HCT116 (cell line): Measurements from ENCODE around the gene PTPN4. TPM values are rescaled to one million over a fixed set of nuclear protein-coding genes. Genes with fewer than 3 reads are reported as not detected.
"Not testable (repeated sequence)": the region's sequence is repeated elsewhere in the genome, so short reads cannot be mapped to it uniquely, and the experiment has no call there.

Experiments
- ATAC-seq: fragments of 200-7000 bp; cut with Tn5 transposase; 2 replicates; pipeline ENCODE4 v1.9.1; 2020; ENCODE audit warnings: mild to moderate bottlenecking, moderate library complexity
- BruUV-seq: library from RNA; stranded (reverse); fragments of 400-500 nt; replicated peaks from 2 replicates; lab custom pipeline; 2021; lab: Mats Ljungman, UMichigan
- CTCF ChIA-PET: fragments of 300-600 bp; sonication (Branson Sonifier 250); formaldehyde crosslinking; loops from one replicate; lab custom pipeline; 2021; ENCODE audit warnings: antibody characterized with exemption; lab: Charles Lee
- POLR2A ChIA-PET: fragments of 300-600, 350-600 bp; sonication (Branson Sonifier 250); formaldehyde crosslinking; loops from one replicate; lab custom pipeline; 2021; ENCODE audit warnings: antibody characterized with exemption; lab: Charles Lee
- RAD21 ChIA-PET, 2 experiments: fragments of 300-600 bp; sonication (Branson Sonifier 250); formaldehyde crosslinking; loops; one replicate each; lab custom pipeline; 2023; ENCODE audit warnings: low total read pairs in 2 of 2; ENCODE audit not compliant: uncharacterized antibody in 2 of 2, unreplicated experiment in 2 of 2, low non-redundant PET in 1 of 2; lab: Charles Lee
- DNase-seq: peaks from one replicate; pipeline ENCODE4 v3.0.0-alpha.2; 2010; ENCODE audit warnings: low read depth, low spot score
- H2AFZ ChIP-seq: fragments of 200-600 bp; shearing (Covaris generic), sonication (generic); 2 replicates; pipeline ENCODE4 v1.6.1; 2017; ENCODE audit warnings: low read depth, mixed run types, mixed read lengths, antibody characterized with exemption, low read length; ENCODE audit not compliant: poor library complexity, severe bottlenecking
- H3K27ac ChIP-seq: 2 replicates; pipeline ENCODE4 v1.5.1; 2012; ENCODE audit warnings: low read depth, low read length
- H3K27me3 ChIP-seq: fragments of 200-600 bp; sonication (generic); 2 replicates; pipeline ENCODE4 v1.6.1; 2016; ENCODE audit warnings: mixed run types, low read length, mixed read lengths; ENCODE audit not compliant: insufficient read depth
- H3K36me3 ChIP-seq, 2 experiments: fragments of 200-500 bp in 1 of 2; fragments of 200-600 bp in 1 of 2; sonication (Bioruptor generic) in 1 of 2; sonication (generic) in 1 of 2; 2 replicates each; pipeline versions ENCODE4 v1.5.1 to v1.6.1; 2014 to 2016; ENCODE audit warnings: low read length in 2 of 2, inconsistent platforms in 1 of 2, mixed read lengths in 1 of 2, mixed run types in 1 of 2; ENCODE audit not compliant: insufficient read depth in 2 of 2, control insufficient read depth in 1 of 2
- H3K4me1 ChIP-seq, 2 experiments: fragments of 200-600 bp in 1 of 2; sonication (generic) in 1 of 2; 2 replicates each; pipeline versions ENCODE4 v1.5.1 to v1.6.1; 2012 to 2017; ENCODE audit warnings: low read length in 2 of 2, inconsistent platforms in 1 of 2, mild to moderate bottlenecking in 1 of 2, mixed read lengths in 1 of 2, mixed run types in 1 of 2, moderate library complexity in 1 of 2; ENCODE audit not compliant: insufficient read depth in 2 of 2, control insufficient read depth in 1 of 2
- H3K4me2 ChIP-seq: fragments of 200-600 bp; sonication (generic); 2 replicates; pipeline ENCODE4 v1.6.1; 2017; ENCODE audit warnings: mixed run types, low read length, mixed read lengths
- H3K4me3 ChIP-seq, 2 experiments: fragments of 200-600 bp in 1 of 2; sonication (generic) in 1 of 2; replicated peaks in 1 of 2; 2 replicates each; pipeline ENCODE4 v1.5.1; 2011 to 2016; ENCODE audit warnings: low read length in 2 of 2, control low read depth in 1 of 2, low read depth in 1 of 2, mild to moderate bottlenecking in 1 of 2, mixed read lengths in 1 of 2, mixed run types in 1 of 2
- H3K79me2 ChIP-seq: fragments of 200-600 bp; sonication (generic); 2 replicates; pipeline ENCODE4 v1.6.1; 2017; ENCODE audit warnings: mild to moderate bottlenecking, mixed run types, low read length, moderate library complexity, mixed read lengths; ENCODE audit not compliant: insufficient read depth
- H3K9ac ChIP-seq: fragments of 200-600 bp; sonication (generic); 2 replicates; pipeline ENCODE4 v1.6.1; 2016; ENCODE audit warnings: low read length, mixed read lengths
- H3K9me2 ChIP-seq: fragments of 200-600 bp; sonication (generic), shearing (Covaris generic); 2 replicates; pipeline ENCODE4 v1.6.1; 2017; ENCODE audit warnings: mixed run types, mild to moderate bottlenecking, moderate library complexity; ENCODE audit not compliant: insufficient read depth
- H3K9me3 ChIP-seq, 2 experiments: fragments of 200-500 bp in 1 of 2; fragments of 200-600 bp in 1 of 2; sonication (Bioruptor generic) in 1 of 2; sonication (generic) in 1 of 2; 2 replicates each; pipeline ENCODE4 v1.6.1; 2014 to 2017; ENCODE audit warnings: low read length in 2 of 2, mixed read lengths in 2 of 2, inconsistent platforms in 1 of 2, low read depth in 1 of 2, mild to moderate bottlenecking in 1 of 2, mixed run types in 1 of 2, moderate library complexity in 1 of 2; ENCODE audit not compliant: control insufficient read depth in 1 of 2, insufficient read depth in 1 of 2
- H4K20me1 ChIP-seq: fragments of 200-600 bp; sonication (generic), shearing (Covaris generic); 2 replicates; pipeline ENCODE4 v1.6.1; 2017; ENCODE audit warnings: mixed run types, mild to moderate bottlenecking, moderate library complexity; ENCODE audit not compliant: insufficient read depth
- CBX3 ChIP-seq: IDR thresholded peaks from 2 replicates; pipeline ENCODE4 v1.6.1; 2012; ENCODE audit warnings: low read depth
- ELF1 ChIP-seq: IDR thresholded peaks from 2 replicates; pipeline ENCODE4 v1.6.1; 2012; ENCODE audit warnings: low read depth, borderline replicate concordance
- EZH2 ChIP-seq: fragments of 200-600 bp; sonication (generic); IDR thresholded peaks from 2 replicates; pipeline ENCODE4 v1.6.1; 2017; ENCODE audit warnings: antibody characterized with exemption, mixed run types
- EZH2phosphoT487 ChIP-seq: fragments of 200-600 bp; IDR thresholded peaks from 2 replicates; pipeline ENCODE4 v1.6.1; 2018; ENCODE audit warnings: antibody characterized with exemption, borderline replicate concordance
- SIN3A ChIP-seq: IDR thresholded peaks from 2 replicates; pipeline ENCODE4 v1.6.1; 2012; ENCODE audit warnings: low read depth
- TCF7L2 ChIP-seq: IDR thresholded peaks from 2 replicates; pipeline ENCODE4 v1.7.0; 2011; ENCODE audit warnings: borderline replicate concordance, inconsistent platforms; ENCODE audit not compliant: insufficient read depth, insufficient read length; ENCODE audit errors: extremely low read depth
- YY1 ChIP-seq: IDR thresholded peaks from 2 replicates; pipeline ENCODE4 v1.6.1; 2011; ENCODE audit warnings: low read length, low read depth, moderate library complexity, mild to moderate bottlenecking; ENCODE audit not compliant: insufficient replicate concordance; ENCODE audit errors: extremely low read depth
- ZNF274 ChIP-seq: fragments of 200-500 bp; sonication (Bioruptor generic); IDR thresholded peaks from 2 replicates; pipeline ENCODE4 v1.6.1; 2014; ENCODE audit warnings: mild to moderate bottlenecking, low read depth, low read length, inconsistent platforms
- intact Hi-C: fragments of 100-400 bp; cut with micrococcal nuclease; formaldehyde crosslinking; loops from 2 replicates; pipeline ENCODE4 v1.10.0; 2022
- total RNA-seq: library from RNA; stranded (reverse); gene quantifications from one replicate; pipeline ENCODE4 v1.2.1, GENCODE V29; 2021; ENCODE audit not compliant: unreplicated experiment
- TF ChIP-seq, protein P1 (sequence below): IDR thresholded peaks from 2 replicates; pipeline ENCODE4 v1.6.1; 2012
- TF ChIP-seq, protein P2 (sequence below): IDR thresholded peaks from 2 replicates; pipeline ENCODE4 v1.6.1; 2012
- TF ChIP-seq, protein P3 (sequence below), 3 experiments: fragments of 200-600 bp in 1 of 3; sonication (generic) in 1 of 3; IDR thresholded peaks in 2 of 3; conservative IDR thresholded peaks in 1 of 3; 2 replicates each; pipeline ENCODE4 v1.5.1; 2012 to 2017; ENCODE audit warnings: low read depth in 2 of 3, low read length in 2 of 3, antibody characterized with exemption in 1 of 3, borderline replicate concordance in 1 of 3, control low read depth in 1 of 3, mild to moderate bottlenecking in 1 of 3, mixed read lengths in 1 of 3, mixed run types in 1 of 3, moderate library complexity in 1 of 3; ENCODE audit not compliant: insufficient read depth in 1 of 3
- TF ChIP-seq, protein P4 (sequence below): IDR thresholded peaks from 2 replicates; pipeline ENCODE4 v1.6.1; 2011; ENCODE audit warnings: mild to moderate bottlenecking, low read length, moderate library complexity; ENCODE audit not compliant: insufficient replicate concordance; ENCODE audit errors: extremely low read depth

The PTPN4 gene
- total RNA-seq, 1 experiment from 2014 or later = 38.4 TPM

DNA sequence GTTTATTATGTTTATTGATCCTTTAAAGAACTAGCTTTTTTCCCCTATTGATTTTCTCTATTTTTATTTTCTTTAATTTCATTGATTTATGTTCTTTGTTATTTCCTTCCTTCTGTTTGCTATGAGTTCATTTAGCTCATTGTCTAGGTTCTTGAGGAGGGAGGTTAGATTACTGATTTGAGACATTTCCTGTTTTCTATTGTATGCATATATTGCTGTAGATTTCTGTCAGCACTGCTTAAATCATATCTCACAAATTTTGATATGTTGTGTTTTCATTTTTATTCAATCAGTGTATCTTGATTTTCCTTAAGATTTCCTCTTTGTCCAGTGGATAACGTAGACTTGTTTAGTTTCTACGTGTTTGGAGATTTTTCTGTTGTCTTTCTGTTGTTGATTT, 43.4 kb downstream of the PTPN4 start:
- ChIA-PET POLR2A (no interaction called here), RAD21 (no interaction called here), CTCF (no interaction called here)
- H3K4me1 ChIP-seq = no peaks in the 10 kb centered on the region
- intact Hi-C loops = no loop called here
- BruUV-seq = no TSS peak
- no peaks in the 10 kb centered on the region for H3K27me3 ChIP-seq
- no peaks in the 10 kb centered on the region for H3K9me2 ChIP-seq
- ATAC-seq = no peak
- H3K36me3 ChIP-seq = no peaks in the 10 kb centered on the region
- H4K20me1 ChIP-seq = no peaks in the 10 kb centered on the region
- peaks cover 32% of the 10 kb centered on the region for H3K79me2 ChIP-seq
- H3K9ac ChIP-seq = no peak overlapping the region
- H3K4me2 ChIP-seq = no peak overlapping the region
- no peak overlapping the region for H3K27ac ChIP-seq
- H2AFZ ChIP-seq = no peak overlapping the region
- H3K9me3 ChIP-seq = no peaks in the 10 kb centered on the region
- TF ChIP-seq, protein P1, sequence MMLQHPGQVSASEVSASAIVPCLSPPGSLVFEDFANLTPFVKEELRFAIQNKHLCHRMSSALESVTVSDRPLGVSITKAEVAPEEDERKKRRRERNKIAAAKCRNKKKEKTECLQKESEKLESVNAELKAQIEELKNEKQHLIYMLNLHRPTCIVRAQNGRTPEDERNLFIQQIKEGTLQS = no peak
- TF ChIP-seq, protein P2, sequence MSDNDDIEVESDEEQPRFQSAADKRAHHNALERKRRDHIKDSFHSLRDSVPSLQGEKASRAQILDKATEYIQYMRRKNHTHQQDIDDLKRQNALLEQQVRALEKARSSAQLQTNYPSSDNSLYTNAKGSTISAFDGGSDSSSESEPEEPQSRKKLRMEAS = no peak
- TF ChIP-seq YY1 (no peak), SIN3A (no peak), ELF1 (no peak), EZH2 (no peak), EZH2phosphoT487 (no peak), CBX3 (no peak), TCF7L2 (no peak), ZNF274 (no peak)
- TF ChIP-seq, protein P3, sequence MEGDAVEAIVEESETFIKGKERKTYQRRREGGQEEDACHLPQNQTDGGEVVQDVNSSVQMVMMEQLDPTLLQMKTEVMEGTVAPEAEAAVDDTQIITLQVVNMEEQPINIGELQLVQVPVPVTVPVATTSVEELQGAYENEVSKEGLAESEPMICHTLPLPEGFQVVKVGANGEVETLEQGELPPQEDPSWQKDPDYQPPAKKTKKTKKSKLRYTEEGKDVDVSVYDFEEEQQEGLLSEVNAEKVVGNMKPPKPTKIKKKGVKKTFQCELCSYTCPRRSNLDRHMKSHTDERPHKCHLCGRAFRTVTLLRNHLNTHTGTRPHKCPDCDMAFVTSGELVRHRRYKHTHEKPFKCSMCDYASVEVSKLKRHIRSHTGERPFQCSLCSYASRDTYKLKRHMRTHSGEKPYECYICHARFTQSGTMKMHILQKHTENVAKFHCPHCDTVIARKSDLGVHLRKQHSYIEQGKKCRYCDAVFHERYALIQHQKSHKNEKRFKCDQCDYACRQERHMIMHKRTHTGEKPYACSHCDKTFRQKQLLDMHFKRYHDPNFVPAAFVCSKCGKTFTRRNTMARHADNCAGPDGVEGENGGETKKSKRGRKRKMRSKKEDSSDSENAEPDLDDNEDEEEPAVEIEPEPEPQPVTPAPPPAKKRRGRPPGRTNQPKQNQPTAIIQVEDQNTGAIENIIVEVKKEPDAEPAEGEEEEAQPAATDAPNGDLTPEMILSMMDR (IDR thresholded peaks at IDR 0.05 in 2 of 3, conservative IDR thresholded peaks at IDR 0.05 in 1 of 3; ENCODE audit: borderline replicate concordance in 1 of 3, insufficient read depth in 1 of 3, low read depth in 2 of 3, low read length in 2 of 3) = no peak
- TF ChIP-seq, protein P4, sequence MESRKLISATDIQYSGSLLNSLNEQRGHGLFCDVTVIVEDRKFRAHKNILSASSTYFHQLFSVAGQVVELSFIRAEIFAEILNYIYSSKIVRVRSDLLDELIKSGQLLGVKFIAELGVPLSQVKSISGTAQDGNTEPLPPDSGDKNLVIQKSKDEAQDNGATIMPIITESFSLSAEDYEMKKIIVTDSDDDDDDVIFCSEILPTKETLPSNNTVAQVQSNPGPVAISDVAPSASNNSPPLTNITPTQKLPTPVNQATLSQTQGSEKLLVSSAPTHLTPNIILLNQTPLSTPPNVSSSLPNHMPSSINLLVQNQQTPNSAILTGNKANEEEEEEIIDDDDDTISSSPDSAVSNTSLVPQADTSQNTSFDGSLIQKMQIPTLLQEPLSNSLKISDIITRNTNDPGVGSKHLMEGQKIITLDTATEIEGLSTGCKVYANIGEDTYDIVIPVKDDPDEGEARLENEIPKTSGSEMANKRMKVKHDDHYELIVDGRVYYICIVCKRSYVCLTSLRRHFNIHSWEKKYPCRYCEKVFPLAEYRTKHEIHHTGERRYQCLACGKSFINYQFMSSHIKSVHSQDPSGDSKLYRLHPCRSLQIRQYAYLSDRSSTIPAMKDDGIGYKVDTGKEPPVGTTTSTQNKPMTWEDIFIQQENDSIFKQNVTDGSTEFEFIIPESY = no peak
- DNase-seq = no peak
- no peak overlapping the region for H3K4me3 ChIP-seq

DNA sequence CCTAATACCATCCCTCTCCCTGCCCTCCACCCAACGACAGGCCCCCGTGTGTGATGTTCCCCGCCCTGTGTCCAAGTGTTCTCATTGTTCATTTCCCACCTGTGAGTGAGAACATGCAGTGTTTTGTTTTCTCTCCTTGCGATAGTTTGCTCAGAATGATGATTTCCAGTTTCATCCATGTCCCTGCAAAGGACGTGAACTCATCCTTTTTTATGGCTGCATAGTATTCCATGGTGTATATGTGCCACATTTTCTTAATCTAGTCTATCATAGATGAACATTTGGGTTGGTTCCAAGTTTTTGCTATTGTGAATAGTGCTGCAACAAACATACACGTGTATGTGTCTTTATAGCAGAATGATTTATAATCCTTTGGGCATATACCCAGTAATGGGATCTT, 44.7 kb downstream of the PTPN4 start:
- intact Hi-C loops, H3K9me3 ChIP-seq, H3K36me3 ChIP-seq, H3K4me2 ChIP-seq, H3K9ac ChIP-seq, POLR2A ChIA-PET, H3K4me1 ChIP-seq, H3K27me3 ChIP-seq, BruUV-seq, DNase-seq, RAD21 ChIA-PET, H3K9me2 ChIP-seq, ATAC-seq, H3K4me3 ChIP-seq, H3K27ac ChIP-seq, H2AFZ ChIP-seq, H4K20me1 ChIP-seq, CTCF ChIA-PET: not testable (repeated sequence)
- H3K79me2 ChIP-seq = peaks cover 33% of the 10 kb centered on the region
